GM10248 (cell line): ENCODE results near the gene TEX264.

Experiments used
- CTCF ChIA-PET: fragments of 300-600 bp; sonication (Branson Sonifier 250); formaldehyde crosslinking; extraction: SDS; loops from one replicate; lab custom pipeline; 2021; ENCODE audit warnings: antibody characterized with exemption; lab: Yijun Ruan, JAX
- POLR2A ChIA-PET: fragments of 350-650 bp; sonication (Branson Sonifier 250); formaldehyde crosslinking; extraction: SDS; loops from one replicate; lab custom pipeline; 2020; ENCODE audit warnings: antibody characterized with exemption; lab: Yijun Ruan, JAX
- DNase-seq: peaks from one replicate; pipeline ENCODE4 v3.0.0; 2012; ENCODE audit errors: extremely low spot score
- TF ChIP-seq, protein P1 (sequence below): IDR thresholded peaks from 2 replicates; pipeline ENCODE4 v1.5.1; 2012; ENCODE audit warnings: mild to moderate bottlenecking, low read depth; ENCODE audit errors: extremely low read depth, missing control alignments, control extremely low read depth

TEX264 gene

GRCh38 chr3:51747840-51748239 lies 76.8 kb downstream of the TEX264 start:
- no peak for DNase-seq

GRCh38 chr3:51748327-51748726 lies 77.3 kb downstream of the TEX264 start:
- no peak for DNase-seq
- ChIA-PET CTCF (interaction anchor here (0.7 to 1.5 kb wide), 2 partner anchors 8 to 14 kb away, joined by 3 to 4 read pairs; no protein-coding TSS in a partner anchor), POLR2A (no interaction called here)

More at GRCh38 chr3:51747840-51748239, 76.8 kb downstream of the TEX264 start:
- CTCF ChIA-PET, result no interaction called here
- POLR2A ChIA-PET, result no interaction called here
- TF ChIP-seq, protein P1, sequence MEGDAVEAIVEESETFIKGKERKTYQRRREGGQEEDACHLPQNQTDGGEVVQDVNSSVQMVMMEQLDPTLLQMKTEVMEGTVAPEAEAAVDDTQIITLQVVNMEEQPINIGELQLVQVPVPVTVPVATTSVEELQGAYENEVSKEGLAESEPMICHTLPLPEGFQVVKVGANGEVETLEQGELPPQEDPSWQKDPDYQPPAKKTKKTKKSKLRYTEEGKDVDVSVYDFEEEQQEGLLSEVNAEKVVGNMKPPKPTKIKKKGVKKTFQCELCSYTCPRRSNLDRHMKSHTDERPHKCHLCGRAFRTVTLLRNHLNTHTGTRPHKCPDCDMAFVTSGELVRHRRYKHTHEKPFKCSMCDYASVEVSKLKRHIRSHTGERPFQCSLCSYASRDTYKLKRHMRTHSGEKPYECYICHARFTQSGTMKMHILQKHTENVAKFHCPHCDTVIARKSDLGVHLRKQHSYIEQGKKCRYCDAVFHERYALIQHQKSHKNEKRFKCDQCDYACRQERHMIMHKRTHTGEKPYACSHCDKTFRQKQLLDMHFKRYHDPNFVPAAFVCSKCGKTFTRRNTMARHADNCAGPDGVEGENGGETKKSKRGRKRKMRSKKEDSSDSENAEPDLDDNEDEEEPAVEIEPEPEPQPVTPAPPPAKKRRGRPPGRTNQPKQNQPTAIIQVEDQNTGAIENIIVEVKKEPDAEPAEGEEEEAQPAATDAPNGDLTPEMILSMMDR, result no peak

DNA sequence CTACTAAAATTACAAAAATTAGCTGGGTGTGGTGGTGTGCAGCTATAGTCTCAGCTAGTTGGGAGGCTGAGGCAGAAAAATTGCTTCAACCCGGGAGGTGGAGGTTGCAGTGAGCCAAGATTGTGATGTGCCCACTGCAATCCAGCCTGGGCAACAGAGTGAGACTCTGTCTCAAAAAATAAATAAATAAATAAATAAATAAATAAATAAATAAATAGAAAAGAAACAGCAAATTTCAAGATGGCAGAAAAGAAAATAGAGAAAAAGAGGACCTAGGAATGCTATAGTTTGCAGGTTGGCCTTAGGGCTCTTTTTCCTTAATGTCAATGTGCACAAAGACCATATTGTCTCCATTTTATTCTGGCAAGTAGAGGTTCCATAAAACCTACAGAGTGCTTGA lies 79.8 kb downstream of the TEX264 start:
- DNase-seq, result no peak
- TF ChIP-seq, protein P1, result no peak
- ChIA-PET POLR2A (no interaction called here), CTCF (interaction anchor here (1.5 kb wide), 1 partner anchor 14 kb away, joined by 4 read pairs; no protein-coding TSS in a partner anchor)

More at GRCh38 chr3:51748327-51748726, 77.3 kb downstream of the TEX264 start:
- TF ChIP-seq, protein P1, result no peak

GRCh38 chr3:51751287-51751686 lies 80.2 kb downstream of the TEX264 start:
- ChIA-PET CTCF (interaction anchor here (1.5 kb wide), 1 partner anchor 14 kb away, joined by 4 read pairs; no protein-coding TSS in a partner anchor), POLR2A (no interaction called here)
- no peak for DNase-seq
- TF ChIP-seq, protein P1, result no peak
